Nephron progenitor cell (in vitro differentiated cells): Measurements from ENCODE around the gene CRK.
A peak's percentile ranks its signal among the peaks of the same experiment; 100 is the strongest.

Source experiments
- DNase-seq: peaks from one replicate; pipeline ENCODE4 v3.0.0; 2021
- H3K27ac Mint-ChIP-seq: 2 replicates; pipeline ENCODE4 v1.8.0; 2021; ENCODE audit warnings: mild to moderate bottlenecking, moderate library complexity, mixed read lengths
- H3K27me3 Mint-ChIP-seq: 2 replicates; pipeline ENCODE4 v1.8.0; 2021; ENCODE audit warnings: mild to moderate bottlenecking, low read depth, mixed read lengths; ENCODE audit not compliant: poor library complexity
- H3K36me3 Mint-ChIP-seq: 2 replicates; pipeline ENCODE4 v1.8.0; 2021; ENCODE audit warnings: low read depth, mixed read lengths
- H3K4me1 Mint-ChIP-seq: 2 replicates; pipeline ENCODE4 v1.8.0; 2021; ENCODE audit warnings: mixed read lengths
- H3K4me3 Mint-ChIP-seq: 2 replicates; pipeline ENCODE4 v1.8.0; 2021; ENCODE audit warnings: mild to moderate bottlenecking, moderate library complexity, mixed read lengths
- H3K9me3 Mint-ChIP-seq: 2 replicates; pipeline ENCODE4 v1.8.0; 2021; ENCODE audit warnings: mild to moderate bottlenecking, moderate library complexity, mixed read lengths
- TF ChIP-seq, protein P1 (sequence below): fragments of 200-600 bp; sonication (generic); IDR thresholded peaks from 2 replicates; pipeline ENCODE4 v1.5.0; 2021; ENCODE audit warnings: antibody characterized with exemption

The CRK gene

DNA sequence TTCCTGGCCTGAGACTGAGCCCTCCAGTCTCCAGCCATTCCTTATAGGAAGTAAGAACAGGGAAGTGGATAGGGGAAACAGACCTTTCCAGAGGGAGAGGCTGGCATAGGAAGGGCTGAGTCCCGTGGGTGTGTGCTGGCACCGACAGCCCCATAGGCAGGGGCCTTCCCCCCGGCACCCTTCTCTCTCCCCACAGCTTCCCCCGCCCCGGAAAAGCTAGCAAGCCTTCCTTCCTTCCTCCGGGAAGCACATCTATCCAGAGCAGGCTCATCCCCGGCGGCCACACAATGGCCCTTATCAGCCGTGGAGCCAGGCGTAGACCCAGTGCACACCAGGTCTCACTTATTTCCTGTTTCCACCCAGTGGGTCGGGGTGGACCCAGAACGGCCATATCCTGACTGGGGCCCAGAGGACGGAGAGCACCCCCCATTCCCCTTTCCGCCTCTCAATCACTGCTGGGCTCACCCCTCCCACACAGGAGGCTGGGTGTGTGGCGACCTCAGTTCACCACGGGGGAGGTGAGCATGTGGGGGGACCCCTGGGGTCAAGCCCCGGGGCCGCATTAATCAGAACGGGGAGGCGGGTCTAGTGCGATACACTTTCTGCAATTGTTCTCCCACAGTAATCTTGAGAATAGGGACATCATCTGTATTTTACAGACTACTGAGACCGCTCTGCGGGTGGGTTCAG is 37.4 kb upstream of the CRK start:
- peaks cover 55% of the 10 kb centered on the region for H3K4me1 Mint-ChIP-seq
- H3K36me3 Mint-ChIP-seq = no peaks in the 10 kb centered on the region

GRCh38 chr17:1492249-1493206 is 36.5 kb upstream of the CRK start, which contains the start of gene MYO1C:
TSS of gene MYO1C (minus strand) at chr17:1492686. CDS start at chr17:1492487, 199 bp downstream.
- TF ChIP-seq, protein P1, sequence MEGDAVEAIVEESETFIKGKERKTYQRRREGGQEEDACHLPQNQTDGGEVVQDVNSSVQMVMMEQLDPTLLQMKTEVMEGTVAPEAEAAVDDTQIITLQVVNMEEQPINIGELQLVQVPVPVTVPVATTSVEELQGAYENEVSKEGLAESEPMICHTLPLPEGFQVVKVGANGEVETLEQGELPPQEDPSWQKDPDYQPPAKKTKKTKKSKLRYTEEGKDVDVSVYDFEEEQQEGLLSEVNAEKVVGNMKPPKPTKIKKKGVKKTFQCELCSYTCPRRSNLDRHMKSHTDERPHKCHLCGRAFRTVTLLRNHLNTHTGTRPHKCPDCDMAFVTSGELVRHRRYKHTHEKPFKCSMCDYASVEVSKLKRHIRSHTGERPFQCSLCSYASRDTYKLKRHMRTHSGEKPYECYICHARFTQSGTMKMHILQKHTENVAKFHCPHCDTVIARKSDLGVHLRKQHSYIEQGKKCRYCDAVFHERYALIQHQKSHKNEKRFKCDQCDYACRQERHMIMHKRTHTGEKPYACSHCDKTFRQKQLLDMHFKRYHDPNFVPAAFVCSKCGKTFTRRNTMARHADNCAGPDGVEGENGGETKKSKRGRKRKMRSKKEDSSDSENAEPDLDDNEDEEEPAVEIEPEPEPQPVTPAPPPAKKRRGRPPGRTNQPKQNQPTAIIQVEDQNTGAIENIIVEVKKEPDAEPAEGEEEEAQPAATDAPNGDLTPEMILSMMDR = no peak
- H3K27me3 Mint-ChIP-seq = peaks cover 27% of the 10 kb centered on the region
- H3K4me3 Mint-ChIP-seq = peak within 1 kb of the TSS; percentile 83
- no peaks in the 10 kb centered on the region for H3K9me3 Mint-ChIP-seq
- DNase-seq = no peak
- no peak within 1 kb of the TSS for H3K27ac Mint-ChIP-seq
- H3K4me1 Mint-ChIP-seq = peaks cover 49% of the 10 kb centered on the region
- H3K36me3 Mint-ChIP-seq = no peaks in the 10 kb centered on the region

More for the DNA sequence above, 37.4 kb upstream of the CRK start:
- no peak overlapping the region for H3K27ac Mint-ChIP-seq
- H3K9me3 Mint-ChIP-seq = no peaks in the 10 kb centered on the region
- peaks cover 27% of the 10 kb centered on the region for H3K27me3 Mint-ChIP-seq
- peak overlapping the region; percentile 79 for H3K4me3 Mint-ChIP-seq
- TF ChIP-seq, protein P1 = no peak
- DNase-seq = no peak

- Mint-ChIP-seq H3K27ac (no peak overlapping the region), H3K36me3 (no peaks in the 10 kb centered on the region), H3K4me3 (peak overlapping the region; percentile 83), H3K9me3 (no peaks in the 10 kb centered on the region), H3K4me1 (peaks cover 45% of the 10 kb centered on the region), H3K27me3 (peaks cover 32% of the 10 kb centered on the region)
- TF ChIP-seq, protein P1 = no peak
- peak; percentile 73 for DNase-seq
These were observed 35.6 kb upstream of the CRK start for GRCh38 chr17:1491443-1492248.

GRCh38 chr17:1490643-1491442 is 34.8 kb upstream of the CRK start:
- H3K4me3 Mint-ChIP-seq = peak overlapping the region; percentile 82
- no peaks in the 10 kb centered on the region for H3K36me3 Mint-ChIP-seq
- TF ChIP-seq, protein P1 = no peak
- DNase-seq = peak; percentile 66
- H3K4me1 Mint-ChIP-seq = peaks cover 45% of the 10 kb centered on the region
- H3K27ac Mint-ChIP-seq = no peak overlapping the region
- peaks cover 36% of the 10 kb centered on the region for H3K27me3 Mint-ChIP-seq
- H3K9me3 Mint-ChIP-seq = no peaks in the 10 kb centered on the region

DNA sequence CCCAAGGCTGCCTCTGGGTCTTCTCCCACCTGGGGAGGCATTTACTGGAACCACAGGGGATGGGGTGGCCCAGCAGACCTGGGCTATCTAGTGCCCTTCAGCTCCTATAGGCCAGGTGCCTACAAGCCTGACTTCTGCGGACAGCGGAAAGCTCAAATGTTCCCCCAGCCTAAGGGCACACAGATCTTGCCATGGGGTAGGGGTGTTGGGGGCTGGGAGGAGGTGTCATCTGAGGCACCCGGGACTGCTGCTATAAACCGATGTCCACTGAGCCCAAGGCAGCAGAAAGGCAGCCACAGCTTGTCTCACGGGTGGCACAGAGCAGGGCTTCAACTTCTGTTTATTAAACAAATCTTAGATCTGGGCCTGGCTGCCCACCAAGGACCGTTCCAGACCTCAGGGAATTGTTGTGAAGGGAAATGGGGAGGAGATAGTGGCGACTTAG is 32.8 kb upstream of the CRK start:
- H3K36me3 Mint-ChIP-seq = no peaks in the 10 kb centered on the region
- no peak for DNase-seq
- H3K27me3 Mint-ChIP-seq = peaks cover 37% of the 10 kb centered on the region
- H3K9me3 Mint-ChIP-seq = no peaks in the 10 kb centered on the region
- H3K4me3 Mint-ChIP-seq = peak overlapping the region; percentile 82
- peak overlapping the region; percentile 45 for H3K27ac Mint-ChIP-seq
- peaks cover 55% of the 10 kb centered on the region for H3K4me1 Mint-ChIP-seq
- TF ChIP-seq, protein P1 = no peak
